Fibroblast of skin of back (primary cell): ENCODE data around the gene CDHR4.
"Not testable (repeated sequence)": the region's sequence is repeated elsewhere in the genome, so short reads cannot be mapped to it uniquely, and the experiment has no call there.

ENCODE experiments used
- DNase-seq: peaks from one replicate; pipeline ENCODE4 v3.0.0-alpha.2; 2013

Gene CDHR4

DNA sequence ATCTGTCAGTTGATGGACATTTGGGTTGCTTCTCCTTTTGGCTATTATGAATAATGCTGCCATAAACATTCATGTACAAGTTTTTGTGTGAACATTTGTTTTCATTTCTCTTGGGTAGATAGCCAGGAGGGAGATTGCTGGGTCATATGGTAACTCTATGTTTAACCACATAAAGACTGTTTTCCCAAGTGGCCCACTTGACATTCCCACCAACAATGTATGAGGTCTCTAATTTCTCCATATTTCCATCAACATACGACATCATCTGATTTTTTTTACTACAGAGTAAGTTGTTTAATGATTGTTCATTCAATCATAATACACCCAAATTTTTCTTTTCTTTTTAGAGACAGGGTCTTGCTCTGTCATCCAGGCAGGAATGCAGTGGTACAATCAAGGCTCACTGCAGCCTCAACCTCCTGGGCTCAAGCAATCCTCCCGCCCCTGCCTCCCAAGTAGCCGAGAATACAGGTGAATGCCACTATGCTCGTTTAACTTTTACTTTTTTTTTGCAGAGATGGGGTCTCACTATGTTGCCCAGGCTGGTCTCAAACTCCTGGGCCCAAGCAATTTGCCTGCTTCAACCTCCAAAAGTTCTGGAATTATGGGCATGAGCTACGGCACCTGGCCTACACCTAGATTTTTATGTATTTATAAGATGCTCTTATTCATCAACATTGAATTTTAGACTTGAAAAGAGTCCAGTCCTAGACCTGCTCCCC lies 20.2 kb downstream of the CDHR4 start:
- DNase-seq, result peak; percentile 60

GRCh38 chr3:49776101-49776500 lies 23.6 kb downstream of the CDHR4 start:
- not testable (repeated sequence) for DNase-seq

DNA sequence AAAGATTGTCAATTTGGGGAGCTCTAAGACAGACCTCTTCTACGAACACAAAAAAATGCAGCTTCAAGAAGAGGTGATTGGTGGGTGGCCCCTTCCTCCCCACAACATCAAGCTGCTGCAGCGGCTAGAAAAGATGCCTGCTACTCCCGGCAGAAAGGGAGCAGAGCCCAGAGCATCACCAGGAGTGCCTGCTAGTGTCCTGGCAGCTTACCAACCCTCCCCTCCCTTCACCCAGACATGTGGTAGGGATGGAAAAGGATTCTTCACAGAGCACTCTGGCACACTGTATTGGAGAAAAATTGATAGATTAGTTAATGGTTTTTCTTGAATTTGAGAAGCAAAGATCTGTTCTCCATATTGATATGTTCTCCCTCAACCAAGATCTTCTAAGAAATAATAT lies 24.1 kb downstream of the CDHR4 start:
- no peak for DNase-seq

DNA sequence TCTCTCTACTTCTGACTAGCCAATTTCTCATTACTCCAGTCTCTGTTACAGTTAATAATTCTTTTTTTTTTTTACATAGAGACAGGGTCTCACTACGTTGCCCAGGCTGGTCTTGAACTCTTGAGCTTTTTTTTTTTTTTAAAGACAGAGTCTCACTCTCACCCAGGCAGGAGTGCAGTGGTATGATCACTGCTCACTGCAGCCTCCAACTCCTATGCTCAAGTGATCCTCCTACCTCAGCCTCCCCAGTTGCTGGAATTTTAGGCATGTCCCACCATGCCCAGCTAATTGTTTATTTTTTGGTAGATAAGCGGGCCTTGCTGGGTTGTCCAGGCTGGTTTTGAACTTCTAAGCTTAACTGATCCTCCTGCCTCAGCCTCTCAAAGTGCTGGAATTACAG lies 27.0 kb downstream of the CDHR4 start:
- no peak for DNase-seq

- DNase-seq, result no peak
These were observed 28.2 kb downstream of the CDHR4 start for GRCh38 chr3:49771340-49771938.

DNA sequence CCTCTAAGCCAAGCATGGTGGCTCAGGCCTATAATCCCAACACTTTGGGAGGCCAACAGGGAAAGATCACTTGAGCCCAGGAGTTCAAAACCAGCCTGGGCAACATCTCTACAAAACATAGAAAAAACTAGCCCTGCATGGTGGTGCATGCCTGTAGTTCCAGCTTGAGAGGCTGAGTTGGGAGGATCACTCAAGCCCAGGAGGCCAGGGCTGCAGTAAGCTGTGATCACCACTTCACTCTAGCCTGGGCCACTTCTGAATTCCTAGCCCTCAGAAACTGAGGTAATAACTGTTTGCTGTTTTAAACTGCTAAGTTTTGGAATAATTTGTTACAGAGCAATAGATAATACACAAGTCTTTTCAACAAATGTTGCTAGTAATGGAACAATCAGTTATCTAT lies 29.7 kb downstream of the CDHR4 start:
- no peak for DNase-seq

DNA sequence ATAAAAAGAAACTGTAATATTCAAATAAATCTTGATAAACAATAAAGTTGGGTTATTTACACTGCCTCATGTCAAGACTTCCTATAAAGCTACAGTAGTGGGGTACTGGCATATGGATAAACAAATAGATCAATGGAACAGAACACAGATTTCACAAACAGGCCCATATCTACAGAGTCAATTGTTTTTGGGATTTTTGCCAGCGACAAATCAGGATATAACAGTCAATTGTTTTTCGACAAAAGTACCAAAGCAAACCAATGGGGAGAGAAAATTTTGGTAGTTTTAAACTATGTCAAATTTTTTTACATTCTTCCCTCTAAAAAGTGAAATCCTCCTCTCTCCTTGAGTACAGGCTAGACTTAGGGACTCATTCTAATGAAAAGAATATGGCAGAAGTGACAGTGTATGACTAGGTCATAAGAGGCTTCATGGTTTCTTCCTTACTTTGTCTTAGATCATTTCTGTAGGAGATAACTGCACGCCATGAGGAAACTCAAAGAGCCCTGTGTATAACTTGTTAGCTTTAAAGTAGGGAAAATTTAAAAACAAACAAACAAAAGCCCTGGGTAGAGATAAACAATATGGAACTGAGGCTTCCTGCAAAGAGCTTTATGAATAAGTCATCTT lies 30.3 kb downstream of the CDHR4 start:
- no peak for DNase-seq

GRCh38 chr3:49763981-49764380 lies 35.7 kb downstream of the CDHR4 start:
- DNase-seq, result no peak

DNA sequence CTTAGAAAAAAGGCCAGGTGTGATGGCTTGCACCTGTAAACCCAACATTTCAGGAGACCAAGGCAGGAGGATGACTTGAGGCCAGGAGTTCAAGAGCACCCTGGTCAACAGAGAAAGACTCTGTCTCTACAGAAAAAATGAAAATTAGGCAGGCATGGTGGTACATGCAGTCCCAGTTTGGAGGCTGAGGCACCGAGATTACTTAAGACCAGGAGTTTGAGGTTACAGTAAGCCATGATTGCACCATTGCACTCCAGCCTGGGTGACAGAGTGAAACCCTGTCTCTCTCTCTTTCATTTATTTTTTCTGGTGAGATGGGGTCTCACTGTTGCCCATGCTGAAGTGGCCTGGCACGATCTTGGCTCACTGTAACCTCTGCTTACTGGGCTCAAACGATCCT lies 38.0 kb downstream of the CDHR4 start:
- DNase-seq, result no peak

- no peak for DNase-seq
These were observed 40.4 kb downstream of the CDHR4 start for GRCh38 chr3:49759226-49759625.

GRCh38 chr3:49757197-49757596 lies 42.5 kb downstream of the CDHR4 start:
- DNase-seq, result no peak

DNA sequence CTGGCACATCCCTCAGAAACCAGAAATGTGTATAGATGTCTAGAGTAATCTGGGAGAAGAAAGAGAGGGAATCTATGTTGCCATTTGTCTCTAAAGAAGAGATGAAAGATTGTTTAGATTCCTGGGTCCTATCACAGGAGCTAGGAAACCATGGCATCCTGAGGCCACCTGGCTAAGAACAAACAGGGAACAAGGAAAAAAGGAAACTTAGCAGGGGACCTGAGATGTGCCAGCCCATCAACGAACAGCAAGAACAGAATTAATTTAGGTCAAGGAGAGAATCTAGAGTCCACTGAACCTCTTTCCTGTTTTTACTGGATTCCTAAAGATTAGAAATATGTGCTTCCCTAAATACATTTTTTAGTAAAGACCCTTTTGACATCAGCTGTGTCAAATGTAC lies 43.6 kb downstream of the CDHR4 start:
- no peak for DNase-seq

DNA sequence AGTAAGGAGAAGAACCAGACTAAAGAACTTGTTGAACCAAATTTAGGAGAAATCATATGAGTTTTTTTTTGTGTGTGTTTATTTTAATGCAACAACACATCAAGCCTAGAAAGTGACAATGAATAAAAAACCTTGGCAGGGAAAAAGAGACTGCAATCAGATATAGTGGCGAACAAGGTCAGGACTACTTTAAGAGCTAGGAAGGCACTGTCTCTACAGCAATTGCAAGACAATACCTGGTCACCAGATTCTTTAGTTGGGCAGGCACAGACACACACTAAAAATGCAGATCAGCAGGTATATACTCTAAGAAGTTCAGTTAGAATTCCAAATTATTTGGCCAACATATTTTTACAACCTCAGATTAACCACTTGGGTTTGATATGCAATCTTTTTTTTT lies 45.1 kb downstream of the CDHR4 start:
- DNase-seq, result no peak

DNA sequence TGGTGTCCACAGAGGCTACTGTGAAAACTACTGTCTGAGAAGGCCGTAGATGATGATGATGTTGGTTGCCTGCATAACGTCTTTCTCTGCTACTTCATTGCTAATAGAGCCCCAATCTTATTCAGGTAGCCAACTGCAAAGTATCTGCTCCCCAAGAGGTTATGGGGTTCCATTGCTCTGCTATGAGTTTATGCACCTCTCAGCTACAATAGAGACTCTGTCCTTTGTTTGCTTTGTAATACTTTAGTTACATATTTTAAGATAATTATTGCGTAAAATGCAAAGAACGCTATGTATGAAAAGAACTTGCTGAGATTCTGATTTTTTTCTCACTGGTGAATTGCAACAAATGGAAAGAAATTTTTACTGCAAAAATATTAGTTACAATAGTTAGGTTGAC lies 48.2 kb downstream of the CDHR4 start:
- no peak for DNase-seq

DNA sequence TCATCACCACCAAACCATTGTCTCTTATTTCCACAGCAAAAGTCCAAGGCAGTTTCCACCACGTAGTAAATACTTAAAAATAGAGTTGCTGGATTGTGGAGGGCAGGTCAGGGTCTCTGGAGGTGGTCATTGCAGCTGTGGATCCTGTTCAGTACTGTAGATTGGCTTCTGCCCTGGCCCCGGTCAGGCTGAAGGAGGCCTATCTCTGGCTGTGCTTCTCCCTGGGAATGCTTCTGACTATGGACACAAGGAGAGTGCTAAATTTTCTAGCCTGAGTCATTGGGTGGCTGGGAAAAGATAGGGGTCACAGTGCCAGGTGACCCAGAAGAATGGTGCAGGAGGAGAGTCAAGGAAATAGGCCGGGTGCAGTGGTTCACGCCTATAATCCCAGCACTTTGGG lies 49.6 kb downstream of the CDHR4 start:
- DNase-seq, result no peak

DNA sequence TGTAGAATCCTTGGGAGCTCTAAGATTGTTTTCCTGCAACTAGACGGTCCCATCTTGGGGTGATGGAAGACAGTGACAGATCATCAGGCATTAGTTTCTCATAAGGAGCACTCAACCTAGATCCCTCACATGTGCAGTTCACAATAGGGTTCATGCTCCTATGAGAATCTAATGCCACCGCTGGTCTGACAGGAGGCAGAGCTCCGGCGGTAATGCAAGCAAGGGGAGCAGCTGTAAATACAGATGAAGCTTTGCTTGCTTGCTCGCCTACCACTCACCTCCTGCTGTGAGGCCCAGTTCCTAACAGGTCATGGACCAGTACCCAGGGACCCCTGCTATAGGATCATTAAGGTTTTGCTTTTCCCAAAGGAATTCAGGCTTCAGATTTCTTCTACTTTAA lies 50.8 kb downstream of the CDHR4 start:
- not testable (repeated sequence) for DNase-seq

DNA sequence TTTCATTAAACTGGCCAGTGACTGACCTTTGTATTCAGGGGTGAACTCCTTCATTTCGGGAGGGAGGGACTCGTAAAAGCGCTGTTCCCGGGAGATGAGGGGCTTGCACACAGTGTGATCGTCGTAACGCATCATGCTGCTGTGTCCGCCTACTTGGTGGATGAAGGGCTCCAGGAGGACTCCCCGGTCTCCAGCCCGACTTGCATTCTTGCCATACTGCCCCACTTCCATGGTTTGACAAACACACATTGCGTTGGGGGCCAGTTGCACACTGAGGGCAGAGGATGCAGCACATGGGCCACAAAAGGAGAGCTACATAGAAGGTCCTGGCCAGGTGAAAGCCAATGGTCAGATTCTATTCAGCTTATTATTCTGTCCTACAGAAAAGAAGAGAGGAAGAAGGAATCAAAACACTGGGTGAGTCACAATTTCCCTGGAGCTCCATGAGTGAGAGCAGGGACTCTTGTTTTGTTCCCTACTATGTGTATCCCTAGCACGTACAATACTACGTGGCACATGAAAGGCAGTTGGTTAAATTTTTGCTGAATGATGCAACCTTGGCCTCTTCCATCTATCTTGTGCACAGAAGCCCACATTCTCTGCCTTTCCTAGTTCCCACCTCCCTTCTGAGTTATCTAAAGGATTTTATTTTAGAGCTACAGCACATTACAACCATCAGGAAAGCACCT lies 51.7 kb downstream of the CDHR4 start:
- DNase-seq, result peak; percentile 58

DNA sequence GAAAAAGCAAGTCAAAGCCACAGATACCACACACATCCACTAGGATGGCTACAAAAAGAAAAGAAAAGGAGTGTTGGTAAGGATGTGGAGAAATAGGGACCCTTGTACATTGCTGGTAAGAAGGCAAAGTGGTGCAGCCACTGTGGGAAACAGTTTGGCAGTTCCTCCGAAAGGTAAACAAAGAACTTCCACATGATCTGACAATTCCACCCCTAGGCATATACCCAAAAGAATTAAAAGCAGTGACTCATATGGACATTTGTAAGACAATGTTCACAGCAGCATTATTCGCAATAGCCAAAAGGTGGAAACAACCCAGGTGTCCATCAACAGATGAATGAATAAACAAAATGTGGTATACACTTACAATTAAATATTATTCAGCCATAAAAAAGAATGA lies 53.7 kb downstream of the CDHR4 start:
- DNase-seq, result peak; percentile 41
